Smooth muscle cell (in vitro differentiated cells): ENCODE data around the gene CXCL1. TPM values are rescaled to one million over a fixed set of nuclear protein-coding genes. Genes with fewer than 3 reads are reported as not detected.

ENCODE experiments used
- DNase-seq: peaks from one replicate; lab custom pipeline; 2025; ENCODE audit not compliant: unreplicated experiment; lab: John Stamatoyannopoulos, UW
- H2AFZ ChIP-seq: fragments of 200-600 bp; sonication (generic); 2 replicates; pipeline ENCODE4 v1.6.0; 2016; ENCODE audit warnings: antibody characterized with exemption, low read depth, mild to moderate bottlenecking
- H3F3A ChIP-seq: fragments of 200-600 bp; sonication (generic); 2 replicates; pipeline ENCODE4 v1.6.0; 2017; ENCODE audit warnings: antibody characterized with exemption, low read depth
- H3K27ac ChIP-seq: fragments of 200-600 bp; sonication (generic); 2 replicates; pipeline ENCODE4 v1.5.1; 2016; ENCODE audit warnings: low read depth, mild to moderate bottlenecking
- H3K27me3 ChIP-seq: fragments of 200-600 bp; sonication (generic); 2 replicates; pipeline ENCODE4 v1.6.1; 2016; ENCODE audit warnings: low read depth, mild to moderate bottlenecking
- H3K36me3 ChIP-seq: fragments of 200-600 bp; sonication (generic); 2 replicates; pipeline ENCODE4 v1.5.1; 2016; ENCODE audit warnings: low read depth
- H3K4me1 ChIP-seq: fragments of 200-600 bp; sonication (generic); 2 replicates; pipeline ENCODE4 v1.5.1; 2016; ENCODE audit warnings: low read depth
- H3K4me2 ChIP-seq: fragments of 200-600 bp; sonication (generic); 2 replicates; pipeline ENCODE4 v1.6.0; 2016; ENCODE audit warnings: mild to moderate bottlenecking
- H3K4me3 ChIP-seq: fragments of 200-600 bp; sonication (generic); 2 replicates; pipeline ENCODE4 v1.5.1; 2016; ENCODE audit warnings: mild to moderate bottlenecking
- H3K79me2 ChIP-seq: fragments of 200-600 bp; sonication (generic); 2 replicates; pipeline ENCODE4 v1.6.0; 2016; ENCODE audit warnings: low read depth, mild to moderate bottlenecking
- H3K9ac ChIP-seq: fragments of 200-600 bp; sonication (generic); 2 replicates; pipeline ENCODE4 v1.6.0; 2016; ENCODE audit warnings: low read depth
- H3K9me3 ChIP-seq: fragments of 200-600 bp; sonication (generic); replicated peaks from 2 replicates; pipeline ENCODE4 v1.5.1; 2016; ENCODE audit warnings: low read depth
- H4K20me1 ChIP-seq: fragments of 200-600 bp; sonication (generic); 2 replicates; pipeline ENCODE4 v1.6.0; 2016; ENCODE audit warnings: low read depth
- CTCF ChIP-seq: fragments of 200-600 bp; sonication (generic); IDR thresholded peaks from 2 replicates; pipeline ENCODE4 v1.5.1; 2017; ENCODE audit warnings: borderline replicate concordance, mild to moderate bottlenecking, antibody characterized with exemption; ENCODE audit not compliant: insufficient read depth, poor library complexity, severe bottlenecking
- WGBS: methylation state at CpG from one replicate; pipeline ENCODE4 v1.1.7; 2016; ENCODE audit warnings: low lambda C conversion rate; 5-methylcytosine and 5-hydroxymethylcytosine counted together
- polyA plus RNA-seq: library from polyadenylated mRNA; unstranded; fragments of >200 nt; fragmentation: Nextera tagmentation; extraction: Ambion mirVana; gene quantifications from 2 replicates; pipeline ENCODE4 v1.2.1, GENCODE V29; 2016
- total RNA-seq: library from RNA; depleted of rRNA; stranded (reverse); fragments of >200 nt; gene quantifications from 2 replicates; pipeline ENCODE4 v1.2.3, GENCODE V29; 2014

The CXCL1 gene
- total and polyA plus RNA-seq, 2 experiments from 2014 or later: 20.9 to 23.2 TPM

GRCh38 chr4:73839715-73840114 is 29.5 kb upstream of the CXCL1 start:
- no peak overlapping the region for H2AFZ ChIP-seq
- TF ChIP-seq CTCF: no peak
- no peaks in the 10 kb centered on the region for H3K36me3 ChIP-seq
- H3K4me1 ChIP-seq: peaks cover 6% of the 10 kb centered on the region
- 91% methylated on average over 3 of the region's 3 CpGs for WGBS
- peaks cover 34% of the 10 kb centered on the region for H3K27me3 ChIP-seq
- H3K4me3 ChIP-seq: no peak overlapping the region
- no peak for DNase-seq
- H3K79me2 ChIP-seq: no peaks in the 10 kb centered on the region
- no peaks in the 10 kb centered on the region for H3K9me3 ChIP-seq
- no peak overlapping the region for H3K4me2 ChIP-seq
- no peak overlapping the region for H3K9ac ChIP-seq
- H3K27ac ChIP-seq: no peak overlapping the region
- no peaks in the 10 kb centered on the region for H3F3A ChIP-seq
- no peaks in the 10 kb centered on the region for H4K20me1 ChIP-seq

- no peak overlapping the region for H3K4me2 ChIP-seq
- no peaks in the 10 kb centered on the region for H3K79me2 ChIP-seq
- H3K4me1 ChIP-seq: peaks cover 6% of the 10 kb centered on the region
- no peak for DNase-seq
- TF ChIP-seq CTCF: no peak
- no peak overlapping the region for H3K9ac ChIP-seq
- no peak overlapping the region for H3K4me3 ChIP-seq
- H2AFZ ChIP-seq: no peak overlapping the region
- H3K27ac ChIP-seq: no peak overlapping the region
- peaks cover 31% of the 10 kb centered on the region for H3K27me3 ChIP-seq
- H4K20me1 ChIP-seq: no peaks in the 10 kb centered on the region
- H3K36me3 ChIP-seq: no peaks in the 10 kb centered on the region
- H3K9me3 ChIP-seq: no peaks in the 10 kb centered on the region
- WGBS: 87% methylated on average over 3 of the region's 4 CpGs
- H3F3A ChIP-seq: no peaks in the 10 kb centered on the region
These were observed 27.8 kb upstream of the CXCL1 start for GRCh38 chr4:73841243-73841925.

GRCh38 chr4:73842696-73843095 is 26.5 kb upstream of the CXCL1 start:
- Histone ChIP-seq H4K20me1 (no peaks in the 10 kb centered on the region), H3K36me3 (no peaks in the 10 kb centered on the region), H3K79me2 (no peaks in the 10 kb centered on the region), H3K4me2 (no peak overlapping the region), H3K9ac (no peak overlapping the region), H3K27ac (no peak overlapping the region), H3K4me1 (no peaks in the 10 kb centered on the region), H3K4me3 (no peak overlapping the region), H2AFZ (no peak overlapping the region), H3F3A (no peaks in the 10 kb centered on the region), H3K27me3 (peaks cover 18% of the 10 kb centered on the region), H3K9me3 (no peaks in the 10 kb centered on the region)
- no peak for DNase-seq
- TF ChIP-seq CTCF: no peak

- Histone ChIP-seq H2AFZ (no peak overlapping the region), H3K36me3 (no peaks in the 10 kb centered on the region), H3K27ac (no peak overlapping the region), H3K4me2 (no peak overlapping the region), H3K4me1 (no peaks in the 10 kb centered on the region), H3F3A (no peaks in the 10 kb centered on the region), H3K27me3 (peaks cover 17% of the 10 kb centered on the region), H3K9me3 (no peaks in the 10 kb centered on the region), H3K79me2 (no peaks in the 10 kb centered on the region), H4K20me1 (no peaks in the 10 kb centered on the region), H3K4me3 (no peak overlapping the region), H3K9ac (no peak overlapping the region)
- DNase-seq: no peak
- no peak for TF ChIP-seq CTCF
These were observed 25.8 kb upstream of the CXCL1 start for GRCh38 chr4:73843369-73843768.
